Measurements from ENCODE around the gene PRDM11. TPM values are rescaled to one million over a fixed set of nuclear protein-coding genes. Genes with fewer than 3 reads are reported as not detected.
A peak's percentile ranks its signal among the peaks of the same experiment; 100 is the strongest.
"Not testable (repeated sequence)": the region's sequence is repeated elsewhere in the genome, so short reads cannot be mapped to it uniquely, and the experiment has no call there.

The PRDM11 gene
- total RNA-seq, 1 experiment from 2014 or later = 14.7 TPM

DNA sequence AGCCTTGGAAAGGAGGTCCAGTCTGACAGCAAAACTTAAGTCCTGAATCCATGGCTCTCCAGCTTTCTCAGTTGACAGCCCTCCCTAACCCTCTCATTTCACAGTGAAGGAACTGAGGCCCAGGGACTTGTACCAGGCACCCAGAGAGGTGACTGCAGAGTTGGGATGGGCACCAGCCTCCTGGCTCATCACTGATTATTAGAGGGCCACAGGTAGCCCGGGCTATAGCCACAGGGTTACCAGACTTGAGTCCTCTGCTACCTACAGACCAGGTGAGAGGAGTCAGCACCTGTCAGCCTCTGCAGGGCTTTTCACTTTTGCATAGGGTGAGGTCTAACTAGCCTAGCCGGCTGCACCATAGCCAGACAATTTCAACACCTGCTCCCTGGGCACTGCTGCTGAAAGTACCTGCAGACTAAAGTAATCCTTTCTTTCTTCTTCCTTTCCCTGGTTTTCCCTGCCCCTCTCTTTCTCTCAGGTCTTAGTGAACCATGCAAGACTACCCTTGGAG is 102.1 kb downstream of the PRDM11 start:
- Histone ChIP-seq H3K4me3 (no peak overlapping the region), H3K4me1 (no peaks in the 10 kb centered on the region), H3K9me3 (replicated peaks) (no peaks in the 10 kb centered on the region), H3K36me3 (no peaks in the 10 kb centered on the region), H3K27me3 (peaks cover 20% of the 10 kb centered on the region), H3K27ac (no peak overlapping the region)
- no peak for DNase-seq

DNA sequence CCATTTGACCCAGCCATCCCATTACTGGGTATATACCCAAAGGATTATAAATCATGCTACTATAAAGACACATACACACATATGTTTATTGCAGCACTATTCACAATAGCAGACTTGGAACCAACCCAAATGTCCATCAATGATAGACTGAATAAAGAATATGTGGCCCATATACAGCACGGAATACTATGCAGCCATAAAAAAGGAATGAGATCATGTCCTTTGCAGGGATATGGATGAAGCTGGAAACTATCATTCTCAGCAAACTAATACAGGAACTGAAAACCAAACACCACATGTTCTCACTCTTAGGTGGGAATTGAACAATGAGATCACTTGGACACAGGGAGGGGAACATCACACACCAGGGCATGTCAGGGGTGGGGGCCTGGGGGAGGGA is 102.9 kb downstream of the PRDM11 start:
- not testable (repeated sequence) for H3K9me3 ChIP-seq (replicated peaks); H3K4me3 ChIP-seq; H3K27ac ChIP-seq; H3K4me1 ChIP-seq; H3K36me3 ChIP-seq; DNase-seq
- peaks cover 20% of the 10 kb centered on the region for H3K27me3 ChIP-seq

DNA sequence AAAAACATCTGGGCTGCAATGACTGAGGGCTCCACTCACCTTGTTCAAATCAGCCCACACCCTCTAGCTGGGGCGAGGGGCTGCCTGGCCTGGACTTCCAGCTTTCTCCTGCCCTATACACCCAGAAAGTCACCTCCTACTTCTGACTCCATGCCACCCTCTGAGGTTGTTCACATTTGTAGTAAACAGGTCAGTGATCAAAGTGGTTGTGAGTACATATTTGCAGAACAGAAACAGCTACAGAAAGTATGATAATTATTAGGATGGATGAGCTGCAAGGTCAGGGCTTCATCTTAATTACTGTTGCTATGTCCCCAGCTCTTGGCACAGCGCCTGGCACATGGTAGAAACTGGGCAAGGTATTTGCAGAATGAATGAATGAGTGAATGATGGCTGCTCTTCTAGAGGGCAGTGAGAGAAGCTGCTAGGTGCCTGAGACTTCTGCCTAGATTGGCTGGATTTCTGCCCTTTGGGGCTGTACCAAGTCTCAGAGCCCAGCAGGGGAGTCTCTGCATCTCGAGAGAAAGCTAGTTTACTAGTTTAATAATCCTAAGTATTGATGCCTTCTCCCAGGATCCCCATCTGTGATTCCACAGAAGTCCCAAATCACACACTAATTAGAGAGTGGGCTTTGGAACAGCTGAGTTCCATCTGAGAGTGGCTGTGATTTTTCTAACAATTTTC is 103.7 kb downstream of the PRDM11 start:
- Histone ChIP-seq H3K4me3 (no peak overlapping the region), H3K36me3 (no peaks in the 10 kb centered on the region), H3K9me3 (replicated peaks) (no peaks in the 10 kb centered on the region), H3K4me1 (no peaks in the 10 kb centered on the region), H3K27ac (no peak overlapping the region), H3K27me3 (peaks cover 16% of the 10 kb centered on the region)
- no peak for DNase-seq

DNA sequence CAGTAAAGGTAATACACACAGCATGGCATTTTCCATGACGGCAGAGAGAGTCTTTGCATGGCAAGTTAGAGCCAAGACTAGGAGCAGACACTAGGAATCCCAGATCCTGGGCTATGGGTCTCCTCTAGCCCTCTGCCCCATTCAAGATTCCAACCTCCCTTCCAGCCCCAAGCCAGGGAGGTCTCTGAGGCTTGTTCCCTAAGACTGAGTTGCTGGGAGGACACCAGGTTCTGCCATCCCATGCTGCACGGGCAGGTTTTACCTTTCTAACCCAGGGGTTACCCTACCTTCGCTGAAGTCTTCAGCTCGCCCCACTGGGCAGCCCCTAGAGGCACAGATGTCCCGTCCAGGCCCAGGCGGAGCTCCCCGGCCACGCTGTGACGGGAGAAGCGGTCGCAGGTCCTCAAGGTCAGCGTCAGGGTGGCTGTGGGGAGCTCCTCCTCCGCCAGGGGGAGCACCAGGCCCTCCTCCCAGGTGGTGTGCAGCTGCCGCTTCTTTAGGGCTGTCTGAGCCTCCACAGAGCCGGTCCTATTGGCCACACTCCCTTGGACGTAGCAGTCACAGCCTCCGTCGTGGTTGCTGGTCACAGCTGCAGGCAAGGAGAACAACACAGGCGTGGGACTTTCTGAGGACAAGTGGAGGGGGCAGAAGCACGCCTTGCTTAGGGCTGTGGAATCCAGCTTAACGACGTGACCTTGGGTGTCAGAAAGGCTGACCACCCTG is 105.9 kb downstream of the PRDM11 start:
- no peaks in the 10 kb centered on the region for H3K36me3 ChIP-seq
- H3K9me3 ChIP-seq (replicated peaks) = no peaks in the 10 kb centered on the region
- peak; percentile 65 to 67 for DNase-seq
- H3K27ac ChIP-seq = no peak overlapping the region
- no peaks in the 10 kb centered on the region for H3K4me1 ChIP-seq
- peaks cover 3% of the 10 kb centered on the region; the same call in 1 of the 2 replicates for H3K27me3 ChIP-seq
- no peak overlapping the region for H3K4me3 ChIP-seq

DNA sequence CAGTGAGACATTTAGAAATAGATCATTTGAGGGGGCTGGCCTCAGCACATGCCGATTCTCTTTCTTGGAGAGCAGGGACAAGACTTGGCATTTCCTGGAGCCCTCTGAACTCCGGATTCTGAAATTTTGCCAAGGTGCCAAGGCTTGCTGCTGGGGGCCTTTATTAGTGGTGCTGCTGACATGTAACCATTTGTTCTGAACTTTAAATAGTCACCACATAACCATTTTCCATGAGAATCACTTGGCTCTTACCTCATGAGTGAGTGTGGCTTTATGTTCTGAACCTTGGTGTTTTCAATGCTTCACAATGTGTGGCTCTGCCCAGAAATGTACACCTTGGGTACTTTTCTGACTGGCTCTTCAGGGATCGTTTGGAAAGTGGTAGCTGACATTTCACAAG is 106.4 kb downstream of the PRDM11 start:
- Histone ChIP-seq H3K27me3 (peaks cover 1% of the 10 kb centered on the region; the same call in 1 of the 2 replicates), H3K4me1 (no peaks in the 10 kb centered on the region), H3K27ac (no peak overlapping the region), H3K36me3 (no peaks in the 10 kb centered on the region), H3K9me3 (replicated peaks) (no peaks in the 10 kb centered on the region), H3K4me3 (no peak overlapping the region)
- no peak for DNase-seq

DNA sequence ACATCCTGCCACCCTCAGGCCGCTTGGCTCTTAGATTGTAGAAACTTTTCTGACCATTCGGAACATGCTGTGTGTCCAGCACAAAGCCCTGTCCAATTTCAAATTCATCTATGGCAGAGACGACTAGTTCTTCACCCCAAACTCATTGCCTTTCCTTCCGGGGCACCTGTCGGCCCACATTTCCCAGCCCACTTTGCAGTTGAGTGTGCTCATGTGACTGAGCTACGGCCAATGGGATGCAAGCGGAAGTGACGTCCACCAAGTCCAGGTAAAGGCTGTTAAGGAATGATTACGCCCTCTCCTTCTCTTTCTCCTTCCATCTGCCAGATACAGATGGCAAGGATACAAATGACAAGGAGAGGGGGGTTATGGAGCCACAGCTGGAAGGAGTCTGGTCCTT is 107.2 kb downstream of the PRDM11 start:
- no peak overlapping the region for H3K27ac ChIP-seq
- H3K9me3 ChIP-seq (replicated peaks) = no peaks in the 10 kb centered on the region
- no peak for DNase-seq
- no peak overlapping the region for H3K4me3 ChIP-seq
- H3K36me3 ChIP-seq = no peaks in the 10 kb centered on the region
- H3K27me3 ChIP-seq = peaks cover 3% of the 10 kb centered on the region; the same call in 1 of the 2 replicates
- H3K4me1 ChIP-seq = no peaks in the 10 kb centered on the region

DNA sequence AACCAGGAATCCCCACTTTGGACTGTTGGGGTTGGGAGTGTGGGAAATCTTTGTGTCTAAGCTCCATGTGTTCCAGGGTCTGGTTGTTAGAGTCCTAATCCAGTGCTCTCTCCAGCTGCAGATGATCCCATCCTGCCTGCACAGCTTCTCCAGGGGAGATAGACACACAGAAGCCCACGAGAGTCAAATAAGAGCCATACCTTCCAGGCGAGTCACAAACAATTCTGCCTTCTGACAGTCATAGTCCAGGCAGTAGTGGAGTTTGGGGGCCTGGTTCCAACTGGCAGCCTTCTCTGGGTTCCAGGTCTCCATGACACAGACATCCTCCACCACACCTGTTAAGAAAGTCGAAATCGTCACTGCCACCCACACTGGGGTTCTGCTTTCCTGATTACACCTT is 107.6 kb downstream of the PRDM11 start:
- no peak overlapping the region for H3K27ac ChIP-seq
- H3K27me3 ChIP-seq = peaks cover 3% of the 10 kb centered on the region; the same call in 1 of the 2 replicates
- DNase-seq = no peak
- no peak overlapping the region for H3K4me3 ChIP-seq
- H3K9me3 ChIP-seq (replicated peaks) = no peaks in the 10 kb centered on the region
- H3K4me1 ChIP-seq = no peaks in the 10 kb centered on the region
- H3K36me3 ChIP-seq = no peaks in the 10 kb centered on the region

DNA sequence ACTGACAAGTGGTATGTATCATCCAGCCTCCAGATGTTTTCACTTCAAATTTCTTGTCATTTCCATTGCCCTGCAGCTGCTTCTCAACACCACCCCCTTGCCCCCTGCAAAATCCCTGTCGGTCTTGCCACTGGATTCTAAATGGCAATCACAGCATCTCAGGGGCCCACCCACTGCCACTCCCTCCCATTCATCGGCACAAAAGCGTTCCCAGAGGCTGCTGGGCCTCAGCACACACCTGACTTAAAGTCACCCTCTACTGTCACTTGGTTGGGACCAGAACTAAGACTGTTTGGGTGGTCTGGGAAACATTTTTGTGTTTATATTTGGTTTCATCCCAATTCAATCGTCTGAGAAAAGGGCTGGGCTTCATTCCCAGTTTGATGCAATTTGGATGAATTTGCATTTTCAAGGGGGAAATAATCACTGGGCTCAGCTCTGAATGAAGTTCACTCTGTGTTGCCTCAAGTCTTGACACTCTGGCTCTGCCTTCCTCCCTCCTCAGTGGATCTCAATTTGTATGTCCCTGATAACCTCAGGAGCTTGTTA is 112.6 kb downstream of the PRDM11 start:
- H3K27me3 ChIP-seq = peaks cover 9% of the 10 kb centered on the region; the same call in 1 of the 2 replicates
- H3K4me3 ChIP-seq = no peak overlapping the region
- no peaks in the 10 kb centered on the region for H3K36me3 ChIP-seq
- no peak overlapping the region for H3K27ac ChIP-seq
- no peaks in the 10 kb centered on the region for H3K4me1 ChIP-seq
- DNase-seq = no peak
- H3K9me3 ChIP-seq (replicated peaks) = no peaks in the 10 kb centered on the region

DNA sequence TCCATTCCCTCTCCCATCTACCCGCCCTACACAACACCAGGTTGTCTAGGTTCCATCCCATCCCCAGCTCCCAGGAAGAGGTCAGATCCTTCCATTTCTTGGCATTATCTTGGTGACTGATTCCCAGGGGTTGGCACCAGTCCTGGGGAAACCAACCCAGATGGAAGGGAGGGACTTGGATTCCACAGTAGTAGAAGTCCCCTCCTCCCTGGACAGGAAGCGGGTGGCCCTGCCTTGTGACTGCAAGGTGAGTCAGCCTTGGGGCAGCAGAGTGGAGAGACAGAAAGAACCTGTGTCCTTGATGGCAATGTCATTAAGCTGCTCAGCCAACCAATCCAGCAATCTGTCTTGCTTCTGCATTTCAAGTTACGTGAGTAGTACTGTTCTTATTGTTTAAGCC is 113.2 kb downstream of the PRDM11 start:
- no peaks in the 10 kb centered on the region for H3K9me3 ChIP-seq (replicated peaks)
- no peaks in the 10 kb centered on the region for H3K4me1 ChIP-seq
- DNase-seq = no peak
- H3K27me3 ChIP-seq = peaks cover 9% of the 10 kb centered on the region; the same call in 1 of the 2 replicates
- H3K27ac ChIP-seq = no peak overlapping the region
- H3K36me3 ChIP-seq = no peaks in the 10 kb centered on the region
- H3K4me3 ChIP-seq = no peak overlapping the region

DNA sequence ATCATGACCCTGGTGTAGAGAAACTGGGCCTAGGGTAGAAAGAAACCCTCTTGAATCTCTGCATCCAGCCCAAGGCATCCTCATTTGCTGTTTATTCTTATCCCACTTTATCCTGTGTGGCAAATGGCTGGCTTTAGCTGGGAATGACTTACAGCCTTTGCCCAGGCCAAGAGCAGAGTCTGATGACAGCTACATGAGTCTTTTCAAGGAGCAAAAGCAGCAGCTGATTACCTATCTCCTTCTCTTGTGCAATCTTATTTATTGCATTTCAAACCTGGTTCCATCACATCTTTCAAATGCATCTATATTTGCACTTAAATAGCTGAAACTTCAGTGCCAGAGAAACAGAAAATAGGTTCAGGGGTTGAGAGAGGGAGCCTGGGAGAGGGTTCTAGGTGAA is 113.6 kb downstream of the PRDM11 start:
- Histone ChIP-seq H3K4me3 (no peak overlapping the region), H3K27me3 (peaks cover 9% of the 10 kb centered on the region; the same call in 1 of the 2 replicates), H3K27ac (no peak overlapping the region), H3K36me3 (no peaks in the 10 kb centered on the region), H3K9me3 (replicated peaks) (no peaks in the 10 kb centered on the region), H3K4me1 (no peaks in the 10 kb centered on the region)
- DNase-seq = no peak

DNA sequence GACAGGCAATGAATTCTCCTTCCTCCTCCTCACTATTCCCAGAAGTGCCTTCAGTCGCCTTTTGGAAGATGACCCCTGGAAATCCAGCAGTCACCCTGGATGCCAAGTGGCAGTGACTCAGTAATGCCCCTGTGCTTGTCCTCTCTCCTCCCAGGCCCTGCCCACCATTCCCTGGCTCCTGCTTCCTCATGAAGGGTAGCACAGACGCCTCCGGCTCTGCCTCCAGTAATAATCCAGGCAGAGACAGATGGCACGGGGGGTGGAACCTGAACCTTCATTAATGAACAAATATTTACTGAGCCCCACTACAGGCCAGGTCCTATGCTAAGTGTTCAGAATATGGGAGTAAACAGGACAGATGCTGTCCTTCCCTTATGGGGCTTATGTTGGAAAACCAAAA is 116.5 kb downstream of the PRDM11 start:
- H3K4me1 ChIP-seq = no peaks in the 10 kb centered on the region
- no peak overlapping the region for H3K4me3 ChIP-seq
- H3K9me3 ChIP-seq (replicated peaks) = no peaks in the 10 kb centered on the region
- H3K36me3 ChIP-seq = no peaks in the 10 kb centered on the region
- H3K27ac ChIP-seq = no peak overlapping the region
- peaks cover 7% of the 10 kb centered on the region; the same call in 1 of the 2 replicates for H3K27me3 ChIP-seq
- peak in 1 of 2 experiments; percentile 6 for DNase-seq

DNA sequence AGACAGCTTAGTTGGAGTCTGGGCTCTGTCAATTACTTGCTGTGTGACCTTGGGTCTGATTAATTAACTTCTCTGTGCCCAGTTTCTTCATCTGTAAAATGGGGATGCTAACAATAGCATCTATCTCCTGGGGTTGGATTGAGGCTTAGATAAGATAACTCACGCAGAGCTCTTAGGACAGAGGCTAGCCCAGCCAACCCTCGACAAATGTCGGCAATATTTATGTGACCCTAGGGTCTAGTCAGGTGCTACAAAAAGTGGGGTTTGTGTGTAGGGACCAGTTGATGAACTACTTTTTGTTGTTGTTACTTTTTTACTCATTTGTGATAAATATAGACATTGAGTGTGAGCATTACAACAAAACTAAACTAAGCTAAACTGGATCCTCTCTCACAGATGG is 117.3 kb downstream of the PRDM11 start:
- DNase-seq = no peak
- H3K4me3 ChIP-seq = no peak overlapping the region
- no peaks in the 10 kb centered on the region for H3K9me3 ChIP-seq (replicated peaks)
- peaks cover 10% of the 10 kb centered on the region; the same call in 1 of the 2 replicates for H3K27me3 ChIP-seq
- H3K4me1 ChIP-seq = no peaks in the 10 kb centered on the region
- H3K27ac ChIP-seq = no peak overlapping the region
- no peaks in the 10 kb centered on the region for H3K36me3 ChIP-seq

DNA sequence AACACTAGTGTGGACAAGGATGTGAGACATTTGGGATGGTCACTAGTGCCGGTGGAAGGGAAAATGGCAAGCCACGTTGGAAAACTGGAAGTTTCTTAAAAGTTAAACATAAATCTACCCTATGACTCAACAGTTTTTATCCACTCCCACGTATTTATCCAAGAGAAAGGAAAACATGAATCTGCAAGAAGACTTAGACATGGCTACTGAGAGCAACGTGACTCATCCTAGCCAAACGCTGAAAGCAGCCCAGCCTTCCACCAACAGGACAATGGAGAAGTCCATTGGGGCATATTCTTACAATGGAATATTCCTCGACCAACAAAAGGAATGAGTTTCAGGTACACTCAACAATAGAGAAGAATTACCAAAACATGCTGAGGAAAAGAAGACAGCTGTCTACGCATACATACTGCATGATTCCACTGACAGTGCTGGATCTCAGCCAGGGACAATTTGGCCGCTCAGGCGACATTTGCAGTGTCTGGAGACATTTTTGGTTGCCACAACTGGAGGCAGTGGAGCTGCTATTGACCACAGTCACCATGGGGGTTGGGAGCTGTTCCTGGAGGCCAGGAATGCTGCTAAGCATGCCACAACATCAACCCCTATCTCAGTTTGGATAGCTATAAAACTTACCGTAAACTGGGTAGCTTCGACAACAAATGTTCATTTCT is 118.5 kb downstream of the PRDM11 start:
- Histone ChIP-seq H3K9me3 (replicated peaks) (peaks cover 4% of the 10 kb centered on the region; the same call in 1 of the 2 replicates), H3K4me3 (no peak overlapping the region), H3K27ac (no peak overlapping the region), H3K4me1 (no peaks in the 10 kb centered on the region), H3K27me3 (peaks cover 12% of the 10 kb centered on the region; the same call in 1 of the 2 replicates), H3K36me3 (no peaks in the 10 kb centered on the region)
- DNase-seq = peak; percentile 11 to 18

DNA sequence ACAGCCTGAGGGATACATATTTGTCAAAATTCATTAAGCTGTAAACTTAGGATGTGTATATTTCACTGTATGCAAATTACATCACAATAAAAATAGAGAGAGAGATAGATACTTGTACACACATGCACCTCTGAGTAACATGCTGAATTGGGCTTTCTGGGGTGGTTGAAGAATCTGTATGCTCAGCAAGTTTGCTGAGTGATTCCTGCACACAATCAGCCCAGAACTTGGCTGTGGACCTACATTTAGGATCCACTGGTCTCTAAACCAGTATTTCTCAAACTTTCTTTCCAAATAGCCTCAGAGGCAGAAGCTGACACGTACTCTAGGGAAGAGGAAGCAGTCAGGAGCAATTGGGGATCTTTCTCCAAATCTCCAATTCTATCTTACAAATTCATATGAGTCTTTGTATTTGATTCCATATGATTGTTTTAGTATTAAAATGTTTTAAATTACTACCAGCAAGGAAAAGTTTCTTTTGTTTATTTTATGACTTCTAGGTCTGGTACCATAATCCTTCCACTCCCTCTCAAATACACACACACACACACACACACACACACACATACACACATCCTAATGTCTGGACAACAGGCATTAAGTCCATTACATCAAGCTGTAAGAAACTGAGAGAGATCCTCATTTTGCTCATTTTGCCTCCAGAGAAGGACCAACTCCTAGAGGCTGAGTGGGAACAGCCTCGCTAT is 119.7 kb downstream of the PRDM11 start:
- Histone ChIP-seq H3K27me3 (peaks cover 9% of the 10 kb centered on the region; the same call in 1 of the 2 replicates), H3K27ac (no peak overlapping the region), H3K9me3 (replicated peaks) (peaks cover 4% of the 10 kb centered on the region; the same call in 1 of the 2 replicates), H3K4me3 (no peak overlapping the region), H3K4me1 (no peaks in the 10 kb centered on the region), H3K36me3 (no peaks in the 10 kb centered on the region)
- DNase-seq = no peak

Data from SJCRH30 (cell line).